ENCODE results near the gene RSPH3.
"Not testable (repeated sequence)": the region's sequence is repeated elsewhere in the genome, so short reads cannot be mapped to it uniquely, and the experiment has no call there.

The RSPH3 gene

GRCh38 chr6:159033160-159034049 is 33.4 kb upstream of the RSPH3 start:
- intact Hi-C loops (cut with DNase I; ENCODE audit: low total_unique reads) = no loop called here
- H3K27ac ChIP-seq = no peak overlapping the region
- no peaks in the 10 kb centered on the region for H3K36me3 ChIP-seq
- H3K4me3 ChIP-seq = no peak overlapping the region
- H3K9me3 ChIP-seq = no peaks in the 10 kb centered on the region
- peaks cover 0 to 7% of the 10 kb centered on the region in 2 donors for H3K27me3 ChIP-seq
- no peak for DNase-seq
- TF ChIP-seq CTCF (IDR thresholded peaks at IDR 0.05) = no peak
- peaks cover 0 to 7% (median 0%) of the 10 kb centered on the region in 4 donors for H3K4me1 ChIP-seq

GRCh38 chr6:159031846-159032245 is 31.8 kb upstream of the RSPH3 start:
- intact Hi-C loops (cut with DNase I; ENCODE audit: low total_unique reads) = no loop called here
- H3K4me3 ChIP-seq = no peak overlapping the region

GRCh38 chr6:159030168-159030567 is 30.2 kb upstream of the RSPH3 start:
- DNase-seq = no peak
- Histone ChIP-seq H3K4me1 (no peaks in the 10 kb centered on the region), H3K4me3 (no peak overlapping the region), H3K36me3 (no peaks in the 10 kb centered on the region), H3K27me3 (no peaks in the 10 kb centered on the region), H3K9me3 (peaks cover 0 to 13% (median 2%) of the 10 kb centered on the region in 3 donors), H3K27ac (no peak overlapping the region)
- no peak for TF ChIP-seq CTCF (IDR thresholded peaks at IDR 0.05)
- intact Hi-C loops (cut with DNase I; ENCODE audit: low total_unique reads) = no loop called here

More at GRCh38 chr6:159031846-159032245, 31.8 kb upstream of the RSPH3 start:
- no peaks in the 10 kb centered on the region for H3K4me1 ChIP-seq
- no peak for TF ChIP-seq CTCF (IDR thresholded peaks at IDR 0.05)
- no peak overlapping the region for H3K27ac ChIP-seq
- H3K36me3 ChIP-seq = no peaks in the 10 kb centered on the region
- H3K9me3 ChIP-seq = no peaks in the 10 kb centered on the region
- peaks cover 0 to 7% of the 10 kb centered on the region in 2 donors for H3K27me3 ChIP-seq
- DNase-seq = no peak

DNA sequence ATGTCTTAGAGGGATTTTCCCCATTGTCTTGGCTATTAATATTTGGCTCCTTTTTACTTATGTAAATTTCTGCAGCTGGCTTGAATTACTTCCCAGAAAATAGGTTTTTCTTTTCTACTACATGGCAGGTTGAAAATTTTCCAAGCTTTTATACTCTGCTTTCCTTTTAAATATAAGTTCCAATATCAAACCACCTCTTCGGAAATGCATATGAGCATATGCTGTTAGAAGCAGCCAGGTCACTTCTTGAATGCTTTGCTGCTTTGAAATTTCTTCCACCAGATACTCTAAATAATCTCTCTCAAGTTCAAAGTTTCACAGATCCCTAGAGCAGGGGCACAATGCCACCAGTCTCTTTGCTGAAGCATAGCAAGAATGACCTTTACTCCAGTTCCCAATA is 25.2 kb upstream of the RSPH3 start:
- H3K4me1 ChIP-seq; H3K36me3 ChIP-seq; intact Hi-C loops (cut with DNase I; ENCODE audit: low total_unique reads); H3K4me3 ChIP-seq; DNase-seq; H3K27me3 ChIP-seq; H3K27ac ChIP-seq: not testable (repeated sequence)
- peaks cover 0 to 22% (median 7%) of the 10 kb centered on the region in 3 donors for H3K9me3 ChIP-seq

DNA sequence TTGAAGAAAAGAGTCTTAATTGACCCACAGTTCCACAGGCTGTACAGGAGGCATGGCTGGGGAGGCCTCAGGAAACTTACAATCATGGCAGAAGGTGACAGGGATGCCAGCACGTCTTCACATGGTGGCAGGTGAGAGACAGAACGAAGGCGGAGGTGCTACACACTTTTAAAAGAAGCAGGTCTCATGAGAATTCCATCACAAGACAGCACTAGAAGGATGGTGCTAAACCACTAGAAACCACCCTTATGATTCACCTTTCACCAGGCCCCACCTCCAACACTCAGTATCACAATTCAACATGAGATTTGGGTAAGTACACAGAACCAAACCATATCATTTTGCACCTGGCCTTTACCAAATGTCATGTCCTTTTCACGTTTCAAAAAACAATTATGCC is 23.9 kb upstream of the RSPH3 start:
- DNase-seq = no peak
- intact Hi-C loops (cut with DNase I; ENCODE audit: low total_unique reads) = no loop called here
- H3K9me3 ChIP-seq = peaks cover 0 to 28% (median 7%) of the 10 kb centered on the region in 3 donors
- no peaks in the 10 kb centered on the region for H3K36me3 ChIP-seq
- no peak overlapping the region for H3K4me3 ChIP-seq
- no peak overlapping the region for H3K27ac ChIP-seq
- no peaks in the 10 kb centered on the region for H3K4me1 ChIP-seq
- H3K27me3 ChIP-seq = no peaks in the 10 kb centered on the region
- TF ChIP-seq CTCF (IDR thresholded peaks at IDR 0.05) = no peak

GRCh38 chr6:159020011-159020410 is 20.0 kb upstream of the RSPH3 start:
- Histone ChIP-seq H3K9me3 (peaks cover 0 to 18% (median 11%) of the 10 kb centered on the region in 3 donors), H3K4me1 (no peaks in the 10 kb centered on the region), H3K36me3 (peaks cover 0 to 5% (median 0%) of the 10 kb centered on the region in 3 donors), H3K27ac (no peak overlapping the region), H3K4me3 (no peak overlapping the region), H3K27me3 (no peaks in the 10 kb centered on the region)
- no peak for DNase-seq
- no peak for TF ChIP-seq CTCF (IDR thresholded peaks at IDR 0.05)
- intact Hi-C loops (cut with DNase I; ENCODE audit: low total_unique reads) = no loop called here
